Activated CD4-positive, CD25-positive, alpha-beta regulatory T cell treated with anti-CD3 and anti-CD28 coated beads, Interleukin-2, amount 50 U/mL, for 24 hours (primary cell): Measurements from ENCODE around the gene RAET1L.
A peak's percentile ranks its signal among the peaks of the same experiment; 100 is the strongest.

Source experiments
- ATAC-seq, 2 donors: fragments of 150-1000 bp; cut with Tn5 transposase; one replicate each; pipeline ENCODE4 v1.10.0; 2021; ENCODE audit warnings: mild to moderate bottlenecking in 1 of 2, moderate library complexity in 1 of 2

The RAET1L gene, protein sequence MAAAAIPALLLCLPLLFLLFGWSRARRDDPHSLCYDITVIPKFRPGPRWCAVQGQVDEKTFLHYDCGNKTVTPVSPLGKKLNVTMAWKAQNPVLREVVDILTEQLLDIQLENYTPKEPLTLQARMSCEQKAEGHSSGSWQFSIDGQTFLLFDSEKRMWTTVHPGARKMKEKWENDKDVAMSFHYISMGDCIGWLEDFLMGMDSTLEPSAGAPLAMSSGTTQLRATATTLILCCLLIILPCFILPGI

DNA sequence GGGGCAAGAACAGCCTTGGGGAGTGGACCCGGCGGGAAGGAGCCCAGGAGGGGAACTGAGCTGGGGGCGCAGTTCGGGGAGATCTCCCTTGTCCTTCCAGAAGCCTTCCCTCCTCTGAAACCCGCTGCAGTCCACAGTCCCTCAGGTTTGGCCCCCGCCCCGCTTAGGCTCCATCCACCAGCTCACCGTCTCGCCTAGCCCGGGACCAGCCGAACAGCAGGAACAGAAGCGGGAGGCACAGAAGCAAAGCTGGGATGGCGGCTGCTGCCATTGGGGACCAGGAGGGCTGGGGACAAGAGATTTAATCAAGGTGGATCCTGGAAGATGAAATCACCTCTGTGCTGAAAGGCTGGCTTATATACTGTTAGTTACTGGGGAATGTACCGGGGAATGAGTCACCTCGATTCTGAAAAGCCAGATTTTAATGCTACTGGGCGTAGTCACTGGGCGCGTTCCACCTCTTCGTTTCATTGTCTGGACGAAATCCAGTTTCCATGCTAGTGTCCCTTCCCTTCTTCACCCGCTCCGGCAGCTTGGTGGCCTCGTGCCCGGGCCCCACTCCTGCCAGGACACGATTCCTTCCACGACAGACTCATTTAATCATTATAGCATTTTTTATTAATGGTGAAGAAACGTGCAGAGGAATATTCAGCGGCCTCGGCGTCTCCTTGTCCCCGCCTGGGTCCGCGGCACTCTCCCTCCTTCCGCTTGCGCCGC lies at the start of gene RAET1L:
TSS of gene RAET1L (minus strand) at position 332 of the 717 bp plus-strand sequence. CDS start at position 271, 61 bp downstream.
- peak; percentile 90 to 92 for ATAC-seq

DNA sequence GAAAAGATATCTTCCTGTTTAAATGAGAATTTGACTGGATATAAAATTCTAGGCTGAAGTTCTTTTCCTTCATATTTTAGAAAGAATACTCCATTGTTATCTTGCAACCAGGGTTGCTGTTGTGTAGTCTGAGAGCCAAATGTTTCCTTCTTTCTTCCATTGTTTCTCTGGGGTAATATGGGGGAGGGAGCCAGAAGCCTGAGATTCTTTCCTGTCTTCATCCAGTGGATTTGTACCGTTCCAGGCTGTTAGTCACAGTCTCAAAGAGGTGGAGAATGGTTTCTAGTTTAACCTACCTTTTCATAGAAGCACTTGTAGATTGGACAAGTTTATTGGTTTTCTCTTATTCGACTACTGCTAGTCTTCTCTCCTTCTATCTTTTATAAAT lies 49.7 kb upstream of the RAET1L start:
- no peak for ATAC-seq

DNA sequence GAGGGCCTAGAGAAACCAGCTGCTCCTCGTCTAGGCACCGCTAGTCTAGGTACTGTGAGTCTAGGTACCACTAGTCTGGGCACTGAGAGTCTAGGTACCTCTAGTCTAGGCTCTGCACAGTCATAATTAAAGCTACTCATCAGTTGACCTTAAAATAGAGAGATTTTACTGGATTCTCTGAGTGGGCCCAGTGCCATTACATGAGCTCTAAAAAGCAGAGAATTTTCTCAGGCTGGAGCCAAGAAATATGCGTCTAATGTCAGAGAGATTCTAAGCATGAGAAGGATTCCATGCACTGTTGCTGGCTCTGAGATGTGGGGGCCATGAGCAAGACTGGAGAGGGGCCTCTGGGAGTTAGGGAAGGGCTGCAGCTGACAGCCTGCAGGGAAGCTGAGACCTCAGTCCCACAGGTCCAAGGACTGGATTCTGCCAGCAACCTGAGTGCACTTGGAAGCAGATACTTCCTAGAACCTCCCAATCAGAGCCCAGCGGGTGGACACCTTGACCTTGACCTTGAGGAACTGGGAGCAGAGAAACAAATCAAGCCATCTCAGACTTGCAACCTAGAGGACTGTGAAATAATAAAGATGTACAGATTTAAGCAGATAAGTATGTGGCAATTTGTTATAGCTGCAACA lies 49.2 kb upstream of the RAET1L start:
- peak in 1 of 2 donors; percentile 36 for ATAC-seq

DNA sequence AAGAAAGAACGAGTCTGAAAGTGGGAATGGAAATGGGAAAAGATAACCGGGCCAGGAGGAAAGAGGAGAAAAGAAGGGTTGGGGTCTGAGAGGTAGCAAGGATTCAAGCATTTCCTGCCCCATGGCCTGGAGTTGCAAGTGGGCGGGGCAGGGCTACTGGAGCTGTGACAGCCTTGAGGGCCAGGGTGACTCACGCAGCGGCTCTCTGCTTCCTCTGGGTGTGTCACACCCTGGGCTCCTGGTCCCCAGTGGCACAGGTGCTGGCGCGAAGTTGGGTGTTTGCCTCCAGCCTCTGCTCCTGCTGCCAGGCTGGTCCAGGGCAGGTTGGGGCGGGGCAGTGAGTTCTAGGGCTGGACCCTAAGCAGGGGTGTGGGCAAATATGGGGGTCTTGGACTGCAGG lies 46.9 kb upstream of the RAET1L start:
- ATAC-seq, result peak in 1 of 2 donors; percentile 12

DNA sequence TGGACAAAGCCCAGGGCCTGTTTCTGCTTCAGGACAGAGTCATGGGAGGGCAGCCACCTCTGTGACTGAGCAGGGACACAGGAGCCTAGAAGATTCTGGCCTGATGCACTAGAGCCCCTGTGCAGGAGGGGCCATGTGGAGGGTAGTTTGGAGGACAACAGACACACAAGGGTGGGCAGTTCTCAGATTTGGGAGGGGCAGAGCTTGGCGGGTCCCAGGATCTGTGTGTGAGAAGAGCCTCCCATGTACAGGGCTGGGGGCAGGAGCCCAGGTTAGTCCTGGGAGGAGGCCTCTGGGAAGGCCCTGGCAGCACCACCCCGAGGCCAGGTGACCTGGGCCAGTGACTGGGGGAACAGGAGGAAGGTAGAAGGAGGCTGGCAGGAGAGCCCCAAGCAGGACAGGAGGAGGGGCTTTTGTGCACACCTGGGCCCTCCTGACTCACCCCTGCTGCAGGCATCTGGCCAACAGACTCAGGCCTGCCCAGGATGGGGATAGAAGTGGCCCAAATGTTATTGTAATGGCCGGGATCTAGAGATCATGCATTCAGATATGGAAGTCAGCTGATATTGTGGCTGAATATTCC lies 45.0 kb upstream of the RAET1L start:
- ATAC-seq, result no peak

DNA sequence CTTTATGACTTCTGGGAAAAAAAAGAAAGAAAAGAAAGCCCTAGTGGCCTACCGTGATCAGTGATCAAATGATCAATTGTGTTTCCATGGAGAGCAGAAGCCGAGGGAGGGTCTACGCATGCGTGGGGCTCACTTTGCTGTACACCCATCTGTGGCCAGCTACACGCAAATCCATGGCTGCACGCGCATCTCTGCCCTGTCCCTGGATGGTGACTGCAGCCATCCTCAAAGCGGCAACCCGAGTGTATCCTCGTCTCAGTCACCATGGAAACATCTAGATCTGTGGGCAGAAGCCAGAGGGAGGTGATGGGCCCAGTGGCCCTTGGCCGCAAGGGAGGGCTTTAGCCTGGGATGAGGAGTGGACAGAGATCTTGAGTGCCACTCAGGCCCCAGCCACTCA lies 44.4 kb upstream of the RAET1L start:
- no peak for ATAC-seq

DNA sequence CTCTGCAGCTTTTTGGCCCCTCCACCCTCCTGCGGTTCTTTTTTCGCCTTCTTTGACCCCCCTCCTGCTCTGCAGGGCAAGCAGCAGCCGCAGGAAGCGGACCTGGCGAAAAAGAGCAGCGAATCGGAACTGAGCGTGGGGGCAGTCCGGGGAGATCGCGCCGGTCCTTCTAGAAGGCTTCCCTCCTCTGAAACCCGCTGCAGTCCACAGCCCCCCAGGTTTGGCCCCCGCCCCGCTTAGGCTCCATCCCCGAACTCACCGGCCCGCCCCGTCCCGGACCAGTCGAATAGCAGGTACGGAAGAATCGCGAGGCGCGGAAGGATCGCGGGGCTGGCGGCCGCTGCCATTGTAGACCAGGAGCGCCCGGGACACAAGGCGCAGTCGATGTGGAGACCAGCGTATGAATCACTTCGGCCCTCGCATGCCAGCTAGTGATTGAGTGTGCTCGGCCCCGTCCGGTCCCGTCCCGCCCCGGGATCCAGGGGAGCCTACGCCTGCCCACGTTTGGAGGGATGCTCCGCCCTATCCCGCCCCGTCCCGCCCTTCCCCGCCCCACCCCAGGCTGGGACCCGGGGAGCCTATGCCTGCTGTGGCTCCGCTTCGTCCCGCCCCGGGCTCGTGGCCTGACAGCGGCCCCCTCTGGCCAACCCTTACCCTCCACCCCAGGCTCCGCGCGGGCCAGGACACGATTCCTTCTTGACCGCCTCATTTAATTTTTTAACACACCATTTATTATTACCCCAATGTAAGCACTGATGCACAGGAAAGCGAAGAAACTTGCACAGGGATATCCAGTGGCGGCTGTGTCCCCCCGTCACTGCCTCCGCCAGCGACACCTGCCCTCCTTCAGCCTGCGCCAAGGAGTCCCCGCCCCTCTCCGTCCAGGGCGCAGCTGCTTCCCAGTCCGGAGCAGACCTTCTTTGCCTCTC lies 43.7 kb upstream of the RAET1L start, which contains the start of gene ULBP3:
TSS of gene ULBP3 (minus strand) at position 402 of the 929 bp plus-strand sequence. CDS start at position 347, 55 bp downstream.
- ATAC-seq, result peak; percentile 86

DNA sequence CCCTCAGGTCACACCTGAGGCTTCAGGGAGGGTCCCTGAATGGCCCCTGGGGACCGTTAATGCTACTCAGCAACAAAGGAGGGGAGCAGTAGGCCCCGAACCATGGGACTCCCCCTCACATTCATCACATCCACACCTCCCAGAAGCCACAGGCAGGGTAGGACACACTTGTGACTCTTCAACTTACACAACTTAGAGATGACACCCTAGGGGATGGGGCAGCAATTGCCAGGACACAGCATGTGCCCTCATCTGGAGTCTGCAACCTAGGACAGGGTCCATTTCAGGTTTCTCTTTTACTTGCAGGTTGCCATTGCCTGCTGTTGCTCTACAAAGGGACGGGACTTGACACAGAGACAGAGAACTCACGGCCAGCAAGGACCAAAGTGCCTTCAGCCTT lies 42.8 kb upstream of the RAET1L start:
- ATAC-seq, result no peak

DNA sequence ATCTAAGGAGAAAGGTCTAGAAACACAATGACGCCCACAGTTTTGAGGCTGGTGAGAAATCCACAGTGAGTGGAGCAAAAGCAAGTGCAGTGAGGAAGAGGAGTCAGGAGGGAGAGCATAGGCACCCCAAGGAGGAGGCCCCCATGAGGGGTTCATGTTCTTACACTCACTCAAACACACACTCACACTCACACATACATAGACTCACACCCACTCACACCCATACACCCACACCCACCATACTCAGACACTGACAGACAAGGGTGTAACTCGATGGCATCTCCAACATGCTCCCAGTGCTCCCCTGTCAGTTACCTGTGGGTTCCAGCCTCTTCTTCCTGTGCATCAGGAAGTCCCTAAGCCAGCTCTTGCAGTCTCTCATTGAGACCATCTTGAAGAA lies 39.8 kb upstream of the RAET1L start:
- ATAC-seq, result no peak

DNA sequence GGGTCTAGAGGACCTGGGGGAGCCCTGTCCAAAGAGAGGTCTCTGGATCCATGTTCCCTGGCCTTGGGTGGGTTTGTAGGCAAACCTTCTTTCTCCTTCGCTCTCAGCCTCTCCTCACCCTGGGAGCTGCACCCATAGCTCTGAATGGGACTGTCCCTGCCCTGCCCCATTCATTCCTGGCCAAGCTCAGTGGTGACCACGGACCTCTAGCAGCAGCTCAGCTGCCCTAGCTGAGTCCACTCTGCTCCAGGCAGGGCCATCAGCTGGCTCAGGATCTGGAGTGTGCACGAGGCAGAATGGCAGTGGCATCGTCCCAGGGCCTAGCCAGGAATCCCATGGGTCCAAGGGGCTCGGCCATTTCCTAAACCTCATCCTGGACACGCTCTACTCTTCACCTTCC lies 38.3 kb upstream of the RAET1L start:
- no peak for ATAC-seq

DNA sequence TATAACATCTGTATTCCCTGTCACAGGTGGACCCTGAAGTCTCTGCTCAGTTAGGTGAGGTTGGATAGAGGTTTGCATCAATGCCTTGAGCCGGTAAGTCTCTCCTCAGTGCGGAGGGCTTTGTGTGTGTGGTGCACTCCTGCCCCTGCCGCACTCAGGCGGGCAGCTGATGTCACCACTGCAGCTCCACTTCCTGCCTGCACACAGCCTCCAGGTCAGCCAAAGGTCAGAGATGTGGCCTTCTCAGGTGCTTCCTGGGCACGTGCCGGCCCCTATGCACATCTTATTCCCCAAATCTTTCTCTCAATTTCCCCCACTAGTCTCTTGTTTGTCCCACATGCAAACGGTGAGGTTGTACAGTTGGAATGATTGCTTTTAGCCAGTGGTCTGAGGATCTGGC lies 34.6 kb upstream of the RAET1L start:
- ATAC-seq, result peak; percentile 70 to 73

DNA sequence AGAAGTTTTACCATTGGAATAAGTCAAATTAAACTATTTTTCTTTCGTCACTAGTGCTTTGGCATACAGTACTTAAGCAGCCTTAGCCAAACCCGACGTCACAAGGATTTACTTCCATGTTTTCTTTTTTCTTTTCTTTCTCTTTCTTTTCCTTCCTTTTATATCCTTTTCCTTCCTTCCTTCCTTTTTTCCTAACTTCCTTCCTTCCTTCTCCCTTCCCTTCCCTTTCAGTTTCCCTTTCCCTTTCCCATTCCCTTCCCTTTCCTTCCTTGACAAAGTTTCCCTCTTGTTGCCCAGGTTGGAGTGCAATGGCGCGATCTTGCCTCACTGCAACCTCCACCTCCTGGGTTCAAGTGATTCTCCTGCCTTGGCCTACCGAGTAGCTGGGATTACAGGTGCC lies 33.7 kb upstream of the RAET1L start:
- ATAC-seq, result no peak

DNA sequence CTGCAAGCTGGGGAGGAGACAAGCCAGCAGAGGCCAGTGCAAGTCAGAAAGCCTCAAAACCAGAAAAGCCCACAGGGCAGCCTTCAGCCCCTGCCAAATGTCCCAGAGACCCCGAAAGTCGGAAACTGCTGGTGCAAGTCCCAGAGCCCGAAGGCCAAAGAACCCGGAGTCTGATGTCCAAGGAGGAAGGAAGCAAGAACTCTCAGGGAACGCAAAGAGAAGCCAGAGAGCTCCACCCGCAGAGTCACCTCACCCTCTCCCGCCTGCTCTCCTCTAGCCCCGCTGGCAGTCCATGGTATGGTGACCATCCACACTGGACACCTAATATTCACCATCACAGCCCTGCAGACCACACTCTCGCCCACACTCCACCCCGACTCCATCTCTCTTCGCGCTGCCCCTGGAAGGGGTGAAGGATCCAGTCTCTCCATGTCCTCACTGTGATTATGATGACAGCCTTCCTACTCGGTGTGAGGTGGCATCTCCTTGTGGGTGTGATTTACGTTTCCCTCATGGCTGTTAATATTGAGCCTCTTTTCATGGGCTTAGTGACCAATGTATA lies 33.0 kb upstream of the RAET1L start:
- no peak for ATAC-seq

DNA sequence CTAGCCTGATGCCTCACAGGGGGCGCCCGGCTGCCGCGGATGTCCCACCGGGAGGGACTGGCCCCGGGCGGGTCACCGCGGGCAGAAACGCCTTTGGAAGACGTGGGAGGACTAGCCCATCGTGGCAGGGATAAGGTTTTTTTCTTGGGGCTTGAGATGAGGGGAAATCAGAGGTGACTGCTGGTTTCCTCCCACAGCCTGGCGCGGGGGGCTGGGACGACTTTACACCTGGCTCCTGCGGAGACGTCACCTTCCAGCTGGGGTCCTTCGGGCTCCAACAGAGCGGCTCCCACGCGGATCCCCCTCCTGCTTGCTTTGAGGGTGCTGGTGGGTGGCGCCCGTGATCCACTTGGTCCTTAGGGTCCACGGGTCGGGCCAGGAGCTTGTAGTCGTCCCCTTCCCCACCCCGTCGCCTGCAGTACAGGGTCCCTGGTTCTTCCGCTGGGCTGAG lies 32.2 kb upstream of the RAET1L start:
- ATAC-seq, result no peak

DNA sequence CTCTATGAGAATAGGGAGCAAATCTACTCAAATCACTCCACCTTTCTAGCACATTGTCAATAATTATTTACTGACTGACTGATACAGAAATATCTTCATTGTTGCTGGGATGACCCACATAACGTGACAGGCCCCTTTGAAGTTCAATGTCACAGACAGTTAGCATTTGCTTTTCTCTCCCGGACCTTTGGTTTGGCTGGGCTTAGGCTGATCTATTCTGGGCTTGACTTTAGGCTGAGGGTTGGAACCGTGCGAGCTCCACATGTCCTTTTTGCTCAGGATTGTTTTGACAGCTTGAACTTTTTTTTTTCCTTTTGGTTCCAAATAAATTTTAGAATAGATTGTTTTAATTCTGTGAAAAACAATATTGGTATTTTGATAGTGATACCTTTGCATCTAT lies 31.6 kb upstream of the RAET1L start:
- no peak for ATAC-seq

DNA sequence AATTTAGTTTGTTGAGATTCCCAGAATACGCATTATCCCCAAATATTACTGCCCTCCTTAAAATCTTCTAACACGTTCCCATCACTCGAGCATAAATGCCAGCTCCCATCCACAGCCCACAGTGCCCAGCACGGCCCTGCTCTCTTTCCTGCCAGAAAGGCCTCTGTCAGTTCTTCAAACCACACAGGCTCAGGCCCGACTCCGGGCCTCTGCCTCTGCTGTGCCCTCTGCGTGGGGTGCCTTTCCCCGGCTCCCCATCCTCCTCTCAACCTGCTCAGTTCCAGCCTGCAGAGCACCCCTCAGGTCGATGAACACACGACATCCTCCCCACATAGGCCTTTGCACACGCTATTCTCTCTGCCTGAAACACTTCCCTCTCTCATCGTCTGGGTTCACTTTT lies 30.8 kb upstream of the RAET1L start:
- ATAC-seq, result no peak

DNA sequence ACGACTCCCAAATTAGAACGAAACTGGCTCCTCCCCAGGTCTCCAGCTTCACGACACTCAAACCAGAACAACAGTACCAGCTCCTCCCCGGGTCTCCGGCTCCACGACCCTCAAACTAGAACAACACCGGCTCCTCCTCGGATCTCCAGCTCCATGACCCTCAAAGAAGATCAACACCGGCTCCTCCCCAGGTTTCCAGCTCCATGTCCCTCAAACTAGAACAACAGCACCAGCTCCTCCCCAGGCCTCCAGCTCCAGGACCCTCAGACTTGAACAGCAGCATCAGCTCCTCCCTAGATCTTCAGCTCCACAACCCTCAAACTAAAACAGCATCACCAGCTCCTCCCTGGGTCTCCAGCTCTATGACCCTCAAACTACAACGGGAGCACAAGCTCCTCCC lies 29.8 kb upstream of the RAET1L start:
- no peak for ATAC-seq

DNA sequence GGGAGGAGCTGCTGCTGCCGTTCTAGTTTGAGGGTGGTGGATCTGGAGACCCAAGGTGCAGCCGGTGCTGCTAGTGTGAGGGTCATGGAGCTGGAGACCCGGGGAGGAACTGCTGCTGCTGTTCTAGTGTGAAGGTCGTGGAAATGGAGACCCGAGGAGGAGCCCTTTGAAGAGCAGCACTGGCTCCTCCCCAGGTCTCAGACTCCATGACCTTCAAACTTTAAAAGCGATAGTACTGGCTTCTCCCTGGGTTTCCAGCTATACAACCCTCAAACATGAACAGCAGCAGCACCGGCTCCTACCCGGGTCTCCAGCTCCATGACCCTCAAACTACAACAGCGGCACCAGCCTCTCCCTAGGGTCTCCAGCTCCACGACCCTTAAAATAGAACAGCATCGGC lies 28.1 kb upstream of the RAET1L start:
- no peak for ATAC-seq

DNA sequence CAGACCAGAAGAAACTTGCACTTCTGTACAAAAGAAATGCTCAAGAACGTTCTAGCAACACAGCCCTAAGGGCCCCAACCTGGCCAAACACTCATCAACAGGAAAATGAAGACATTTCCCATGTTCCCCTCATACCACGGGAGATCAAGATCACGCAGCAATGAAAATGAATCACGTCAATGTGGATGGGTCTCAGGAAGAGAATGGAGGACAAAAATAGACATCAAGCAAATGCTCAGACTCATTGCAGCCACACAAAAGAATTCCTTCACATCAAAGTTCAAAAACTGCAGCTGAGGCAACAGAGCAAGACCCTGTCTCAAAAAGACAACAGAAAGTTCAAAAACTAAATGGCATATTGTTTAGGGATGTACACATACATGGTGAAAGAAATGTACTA lies 25.5 kb upstream of the RAET1L start:
- no peak for ATAC-seq

DNA sequence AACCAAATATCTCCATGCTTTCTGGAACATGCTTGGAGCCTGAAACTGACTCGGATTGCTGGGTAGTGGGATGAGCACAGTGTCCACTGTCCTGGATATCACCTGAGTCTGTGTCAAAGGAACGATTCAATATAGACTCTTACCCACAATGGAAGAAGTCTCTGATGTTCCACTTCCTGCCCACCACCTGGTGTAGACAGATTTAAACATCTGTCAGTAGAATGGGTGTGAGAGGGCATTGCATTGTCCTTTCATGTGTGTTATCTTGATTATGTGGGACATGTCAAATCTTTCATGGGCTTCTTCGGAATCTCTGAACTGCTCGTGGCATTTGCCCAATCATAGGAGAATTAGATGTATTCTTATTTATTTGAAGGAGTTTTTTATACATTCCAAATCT lies 22.8 kb upstream of the RAET1L start:
- no peak for ATAC-seq

DNA sequence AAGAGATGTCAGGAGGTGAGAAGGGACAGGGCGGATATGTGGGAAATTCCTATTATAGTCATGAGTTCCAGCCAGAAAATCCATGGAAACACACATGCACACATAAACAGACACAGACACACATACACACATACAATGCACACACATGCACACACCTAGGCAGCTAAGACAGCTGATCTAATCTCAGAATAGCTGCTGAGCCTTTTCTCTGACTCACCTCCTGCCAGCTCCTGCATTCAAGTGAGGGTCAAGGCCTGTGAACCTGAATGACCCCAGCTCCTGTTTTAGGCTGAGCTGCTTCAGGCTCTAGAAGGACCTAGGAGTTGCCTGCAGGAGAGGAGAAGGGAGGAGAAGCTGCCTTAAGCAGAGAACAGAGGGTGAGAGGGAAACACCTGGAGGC lies 21.6 kb upstream of the RAET1L start:
- ATAC-seq, result no peak

DNA sequence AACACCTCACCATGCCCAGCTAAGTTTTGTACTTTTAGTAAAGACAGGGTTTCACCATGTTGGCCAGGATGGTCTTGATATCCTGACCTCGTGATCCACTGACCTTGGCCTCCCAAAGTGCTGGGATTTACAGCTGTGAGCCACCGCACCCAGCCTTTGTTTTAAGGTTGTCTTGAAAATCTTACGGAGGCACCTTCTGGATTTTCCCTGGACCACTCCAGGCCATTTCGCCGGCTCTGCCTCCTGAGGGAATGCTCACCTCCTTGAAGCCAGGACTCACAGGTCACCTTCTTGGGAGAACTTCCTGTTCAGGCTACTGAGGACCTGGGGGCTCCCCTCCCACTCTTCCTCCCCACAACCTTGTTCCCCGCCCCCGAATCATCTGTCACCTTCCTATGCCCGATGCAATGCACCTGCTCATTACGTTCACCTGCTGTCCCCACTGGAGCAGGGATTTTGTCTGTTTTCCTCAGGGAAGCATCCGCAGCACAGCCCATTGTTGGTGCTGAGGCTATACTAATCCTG lies 19.4 kb upstream of the RAET1L start:
- no peak for ATAC-seq
